Activated CD8-positive, alpha-beta memory T cell treated with anti-CD3 and anti-CD28 coated beads, Interleukin-2, amount 50 U/mL, for 1 hour (primary cell): ENCODE data around the gene CFP.
A peak's percentile ranks its signal among the peaks of the same experiment; 100 is the strongest.
"Not testable (repeated sequence)": the region's sequence is repeated elsewhere in the genome, so short reads cannot be mapped to it uniquely, and the experiment has no call there.

Source experiments
- DNase-seq: peaks from one replicate; pipeline ENCODE4 v3.0.0-alpha.2; 2020; ENCODE audit errors: extremely low read depth

CFP gene

DNA sequence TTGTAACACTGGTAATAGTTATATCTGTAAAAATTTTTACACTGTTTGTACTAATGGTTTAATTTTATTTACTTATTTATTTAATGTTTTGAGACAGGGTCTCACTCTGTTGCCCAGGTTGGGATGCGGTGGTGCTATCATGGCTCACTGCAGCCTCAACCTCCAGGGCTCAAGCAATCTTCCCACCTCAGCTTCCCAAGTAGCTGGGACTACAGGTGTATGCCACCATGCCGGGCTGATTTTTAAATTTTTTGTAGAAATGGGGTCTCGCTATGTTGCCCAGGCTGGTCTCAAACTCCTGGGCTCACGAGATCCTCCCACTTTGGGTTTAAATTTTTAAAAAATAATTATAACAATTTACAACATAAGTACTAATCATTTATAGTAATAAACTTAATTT, 26.6 kb downstream of the CFP start:
- DNase-seq: not testable (repeated sequence)

DNA sequence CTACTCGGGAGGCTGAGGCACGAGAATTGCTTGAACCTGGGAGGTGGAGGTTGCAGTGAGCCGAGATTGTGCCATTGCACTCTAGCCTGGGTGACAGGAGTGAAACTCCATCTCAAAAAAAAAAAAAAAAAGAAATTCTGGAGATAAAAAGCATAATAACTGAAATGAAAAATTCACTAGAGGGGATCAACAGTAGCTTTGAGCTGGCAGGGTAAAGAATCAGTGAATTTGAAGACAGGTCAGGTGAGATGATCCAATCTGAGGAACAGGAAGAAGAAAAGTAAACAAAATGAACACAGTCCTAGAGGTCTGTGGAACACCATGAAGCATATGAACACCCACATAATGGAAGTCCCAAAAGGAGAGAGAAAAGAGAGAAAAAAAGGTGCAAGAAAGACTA, 32.5 kb downstream of the CFP start:
- DNase-seq: no peak

DNA sequence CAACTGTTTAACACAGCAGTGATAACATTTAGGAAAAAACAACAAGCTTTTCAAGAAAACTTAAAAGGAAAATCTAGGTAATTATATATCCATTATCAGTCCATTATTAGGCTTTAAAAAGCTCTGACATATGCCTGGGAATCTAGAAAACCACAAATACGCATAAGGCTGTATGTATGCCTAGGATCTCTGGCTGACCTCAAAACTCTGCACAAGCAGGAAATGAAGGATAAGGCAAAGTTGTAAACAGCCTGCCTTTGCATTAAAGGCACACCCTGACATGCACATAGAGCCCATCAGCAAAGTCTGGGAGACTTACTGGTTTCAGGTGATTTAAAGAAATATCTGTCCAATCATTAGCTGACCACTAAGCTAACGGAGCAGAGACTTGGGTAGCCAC, 33.5 kb downstream of the CFP start:
- DNase-seq: no peak

DNA sequence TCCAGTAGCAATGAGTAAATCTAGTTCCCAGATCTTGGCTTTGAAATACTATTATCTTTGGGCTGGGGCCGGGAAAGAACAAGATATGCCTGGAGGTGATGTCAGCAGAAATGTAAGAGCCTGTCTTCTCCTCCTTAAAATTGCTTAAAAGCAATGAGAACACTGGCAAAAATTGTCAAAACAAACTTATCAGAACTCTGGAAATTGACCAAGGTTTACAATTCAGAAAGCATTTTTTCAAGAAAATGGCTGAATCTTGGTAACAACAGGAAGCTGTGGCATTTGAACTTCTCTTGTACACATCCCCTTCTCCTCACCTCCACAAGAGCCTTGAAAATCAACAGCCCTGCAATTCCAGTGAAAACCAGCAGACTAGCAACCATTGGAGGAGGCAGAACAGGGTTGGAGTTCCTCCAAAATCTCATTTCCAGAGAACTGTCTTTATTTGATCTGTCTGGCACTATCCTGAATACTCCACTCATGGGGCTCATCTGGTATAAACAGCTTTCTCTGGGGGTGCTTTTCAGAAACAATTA, 33.9 kb downstream of the CFP start:
- DNase-seq: no peak

DNA sequence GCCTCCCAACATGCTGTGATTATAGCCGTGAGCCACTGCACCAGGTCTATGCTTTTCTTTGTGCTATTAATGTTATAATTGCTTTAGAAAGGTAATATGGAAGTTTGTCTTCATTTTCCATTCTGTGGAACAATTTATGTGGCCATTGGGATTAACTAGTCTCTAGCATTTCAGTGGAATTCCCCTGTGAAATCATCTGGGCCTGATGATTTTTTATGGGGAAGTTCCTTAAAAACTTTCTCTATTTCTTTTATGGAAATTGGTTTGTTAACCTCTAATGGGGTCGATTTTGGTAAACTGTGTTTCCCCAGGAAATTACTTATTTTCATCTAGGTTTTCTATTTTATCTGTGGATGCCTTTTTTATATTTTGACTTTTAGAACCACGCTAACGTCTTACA, 36.2 kb downstream of the CFP start:
- no peak for DNase-seq

DNA sequence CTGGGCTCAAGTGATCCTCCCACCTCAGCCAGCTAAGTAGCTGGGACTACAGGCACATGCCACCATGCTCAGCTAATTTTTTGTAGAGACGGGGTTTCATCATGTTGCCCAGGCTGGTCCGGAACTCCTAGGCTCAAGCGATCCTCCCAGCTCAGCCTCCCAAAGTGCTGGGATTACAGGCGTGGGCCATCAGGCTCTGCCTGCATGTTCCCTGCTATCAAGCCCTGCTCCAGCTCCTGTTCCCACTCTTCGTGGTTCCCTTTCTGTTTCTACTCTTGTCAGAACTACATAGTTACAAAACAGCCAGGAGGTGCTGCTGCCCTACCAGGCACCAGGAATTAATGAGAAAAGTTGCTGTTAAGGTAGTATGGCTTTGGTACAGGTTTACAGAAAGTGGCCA, 38.7 kb downstream of the CFP start:
- DNase-seq: no peak

DNA sequence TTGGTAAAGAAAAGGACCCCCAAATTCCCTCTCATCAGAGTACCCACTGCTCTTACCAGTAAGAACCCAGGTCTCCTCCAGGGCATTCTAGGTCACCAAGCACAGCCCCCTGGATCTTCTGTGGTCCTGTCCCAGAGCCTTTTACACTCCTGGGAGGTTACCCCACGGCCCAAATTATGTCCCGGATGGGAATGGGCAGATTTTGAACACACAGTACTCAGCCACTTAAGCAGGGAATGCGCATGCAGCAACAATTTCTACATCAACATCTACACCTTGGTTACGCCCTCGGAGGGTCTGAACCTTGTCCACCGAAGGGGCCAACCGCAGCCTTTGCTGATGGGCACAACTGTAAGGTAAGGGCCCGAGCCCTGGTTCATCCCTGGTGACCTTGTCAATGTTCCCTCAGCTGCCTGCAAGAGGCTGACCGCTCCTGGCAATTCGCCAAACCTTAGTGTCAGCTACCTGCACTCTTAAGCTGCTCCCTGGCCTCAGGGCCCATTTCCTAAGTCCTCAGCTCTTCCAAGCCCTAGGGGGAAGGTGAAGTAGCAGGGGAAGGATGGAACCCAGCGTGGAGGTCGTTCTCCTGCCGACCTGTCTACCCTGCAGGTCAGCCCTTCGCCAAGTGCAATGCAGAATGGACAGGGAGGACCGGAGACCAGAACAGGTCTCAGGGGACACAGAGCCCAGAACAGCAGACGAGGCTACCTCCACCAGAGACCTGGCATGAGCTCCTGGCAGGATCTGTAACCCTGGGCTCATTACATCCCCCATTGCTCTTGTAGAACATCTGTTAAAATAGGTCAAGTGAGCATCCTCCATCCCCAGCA, 41.6 kb downstream of the CFP start:
- no peak for DNase-seq

DNA sequence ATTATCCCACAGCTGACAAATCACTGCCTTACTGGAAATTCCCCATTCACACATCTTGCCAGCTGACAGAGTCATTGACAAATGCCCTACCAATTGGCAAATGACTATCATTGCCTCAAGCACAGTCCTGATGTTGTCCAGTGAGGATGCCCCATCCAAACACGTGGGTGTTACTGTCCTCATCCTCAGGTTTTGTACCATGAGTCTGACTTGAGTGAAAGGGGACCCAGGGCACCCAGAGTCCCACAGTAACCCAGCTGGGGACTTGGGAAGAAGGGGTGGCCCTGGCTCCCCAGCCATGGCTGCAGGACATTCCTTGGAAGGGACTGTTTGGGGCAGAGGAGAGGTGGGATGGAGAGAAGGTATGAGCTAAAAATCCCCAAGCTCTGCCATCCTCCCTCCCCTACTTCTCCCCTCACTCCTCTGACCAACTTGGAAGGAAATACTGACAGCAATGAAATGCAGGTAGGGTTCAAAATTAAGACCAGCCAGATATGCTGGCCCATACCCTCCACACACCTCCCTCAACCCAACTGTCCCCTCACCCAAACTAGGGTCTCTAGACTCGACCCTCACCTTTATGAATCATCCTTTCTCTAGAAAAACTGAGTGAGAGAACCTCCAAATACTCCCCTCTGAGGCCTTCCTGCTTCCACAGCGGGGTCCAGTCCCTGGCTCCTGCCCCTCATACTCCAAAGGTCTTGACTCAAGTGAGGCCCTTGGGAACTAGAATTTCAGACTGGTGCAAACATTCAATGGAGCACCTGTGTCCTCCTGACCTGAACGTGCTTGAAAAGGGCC, 42.4 kb downstream of the CFP start:
- DNase-seq: no peak

DNA sequence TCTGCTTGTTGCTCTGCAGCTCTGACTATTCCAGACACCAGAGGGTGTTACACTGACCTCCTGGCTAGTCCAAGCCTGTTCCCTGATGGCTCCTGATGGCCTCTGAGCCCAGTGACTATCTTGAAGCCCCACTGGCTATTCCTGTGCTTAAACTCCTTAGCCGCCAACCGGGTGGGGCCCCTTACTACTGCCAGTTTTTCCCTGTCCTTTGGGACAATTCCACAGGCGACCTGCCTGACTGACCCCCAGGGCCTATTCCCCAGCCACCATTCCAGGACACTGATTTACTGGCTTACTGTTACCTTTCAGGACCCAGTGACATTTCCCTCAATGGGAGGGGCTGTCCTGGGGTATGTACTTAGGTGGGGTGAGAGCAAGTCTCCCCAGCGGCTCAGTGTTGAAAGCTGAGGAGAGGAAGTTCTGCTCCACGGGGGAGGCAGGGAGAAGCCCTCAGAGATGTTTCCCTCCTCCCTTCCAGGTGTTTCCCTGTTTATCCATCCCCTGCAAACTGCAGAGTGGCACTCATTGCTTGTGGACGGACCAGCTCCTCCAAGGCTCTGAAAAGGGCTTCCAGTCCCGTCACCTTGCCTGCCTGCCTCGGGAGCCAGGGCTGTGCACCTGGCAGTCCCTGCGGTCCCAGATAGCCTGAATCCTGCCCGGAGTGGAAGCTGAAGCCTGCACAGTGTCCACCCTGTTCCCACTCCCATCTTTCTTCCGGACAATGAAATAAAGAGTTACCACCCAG, 43.5 kb downstream of the CFP start:
- no peak for DNase-seq

DNA sequence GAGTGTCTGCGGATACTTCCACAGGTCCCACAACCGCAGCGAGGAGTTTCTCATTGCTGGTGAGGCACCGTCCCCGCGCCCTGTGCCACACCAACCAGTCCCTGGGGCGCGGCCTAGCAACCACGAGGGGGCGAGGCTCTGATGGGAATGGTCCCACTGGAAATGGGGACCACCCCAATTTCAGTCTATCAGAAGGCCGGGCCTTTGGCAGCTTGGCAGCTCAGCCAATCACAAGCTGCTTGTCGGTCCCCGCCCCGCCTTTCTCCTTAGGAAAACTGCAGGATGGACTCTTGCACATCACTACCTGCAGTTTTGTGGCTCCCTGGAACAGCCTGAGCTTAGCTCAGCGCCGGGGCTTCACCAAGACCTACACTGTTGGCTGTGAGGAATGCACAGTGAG, 44.5 kb downstream of the CFP start:
- DNase-seq: no peak

DNA sequence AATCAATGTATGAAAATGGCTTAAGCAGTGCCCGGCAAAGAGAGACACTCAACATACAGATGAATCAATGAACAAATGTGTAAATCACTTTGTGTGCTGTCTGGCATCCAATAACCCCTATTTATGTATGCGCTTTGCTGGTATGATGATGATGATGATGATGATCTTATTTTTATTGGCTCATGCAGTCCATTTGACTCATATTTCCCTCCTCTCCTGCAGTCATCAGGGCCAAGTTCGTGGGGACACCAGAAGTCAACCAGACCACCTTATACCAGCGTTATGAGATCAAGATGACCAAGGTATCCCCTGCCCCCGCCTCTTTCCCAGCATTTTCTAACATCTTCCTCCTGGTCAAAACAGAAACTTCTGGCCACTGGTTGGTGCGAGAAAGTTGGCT, 45.0 kb downstream of the CFP start:
- no peak for DNase-seq

DNA sequence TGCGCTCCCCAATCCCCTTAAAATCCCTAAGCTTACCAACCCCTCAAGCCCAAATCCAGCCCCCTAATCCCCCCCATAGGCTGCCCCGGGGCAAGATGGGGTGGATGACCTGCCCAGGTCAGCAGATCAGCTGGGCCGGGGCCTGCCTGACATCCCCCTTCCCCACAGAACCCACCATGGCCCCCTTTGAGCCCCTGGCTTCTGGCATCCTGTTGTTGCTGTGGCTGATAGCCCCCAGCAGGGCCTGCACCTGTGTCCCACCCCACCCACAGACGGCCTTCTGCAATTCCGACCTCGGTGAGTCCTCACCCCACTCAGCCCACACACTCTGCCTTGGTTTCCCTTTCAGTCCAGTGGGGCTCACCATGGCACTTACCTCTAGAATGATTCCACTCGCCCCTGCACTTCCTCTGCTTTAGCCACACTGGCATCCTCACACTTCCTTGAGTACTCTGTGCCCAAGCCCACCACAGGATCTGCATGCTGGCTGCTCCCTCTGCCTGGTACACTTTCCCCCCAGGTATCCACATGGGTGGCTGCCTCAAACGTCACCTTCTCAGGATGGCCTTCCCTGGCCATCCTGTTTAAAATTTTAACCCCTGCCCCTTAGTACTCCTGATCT, 46.4 kb downstream of the CFP start:
- no peak for DNase-seq

DNA sequence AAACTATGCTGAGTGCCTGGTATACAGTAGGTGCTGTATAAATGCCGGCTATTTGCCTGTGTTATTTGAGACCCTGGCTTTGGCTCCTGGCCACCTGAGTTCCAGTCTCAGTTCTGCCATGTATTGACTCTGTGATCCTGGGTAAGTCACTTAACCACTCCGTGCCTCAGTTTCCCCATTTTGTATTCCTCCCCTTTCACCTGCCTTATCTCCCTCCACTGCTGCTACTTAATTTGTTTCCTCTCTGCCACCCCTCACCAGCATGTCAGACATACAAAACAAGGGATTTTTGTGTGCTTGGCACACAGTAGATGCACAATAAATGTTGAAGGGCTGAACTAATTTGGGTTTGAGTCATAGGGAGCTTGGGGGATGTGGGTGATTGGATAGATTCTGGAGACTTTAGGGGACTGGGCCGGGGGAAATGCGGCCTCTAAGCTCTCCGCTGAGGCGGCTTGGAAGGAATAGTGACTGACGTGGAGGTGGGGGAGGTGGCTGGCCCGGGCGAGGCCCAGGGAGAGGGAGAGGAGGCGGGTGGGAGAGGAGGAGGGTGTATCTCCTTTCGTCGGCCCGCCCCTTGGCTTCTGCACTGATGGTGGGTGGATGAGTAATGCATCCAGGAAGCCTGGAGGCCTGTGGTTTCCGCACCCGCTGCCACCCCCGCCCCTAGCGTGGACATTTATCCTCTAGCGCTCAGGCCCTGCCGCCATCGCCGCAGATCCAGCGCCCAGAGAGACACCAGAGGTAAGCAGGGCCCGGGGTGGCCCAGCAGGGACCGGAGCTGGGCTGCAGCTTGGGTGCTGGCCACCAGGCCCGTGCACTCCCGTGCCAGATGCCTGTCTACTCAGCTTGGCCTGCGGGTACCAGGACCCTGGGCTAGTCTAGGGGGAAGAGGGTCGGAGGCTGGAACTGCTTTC, 47.7 kb downstream of the CFP start, which contains the start of gene TIMP1:
TSS of gene TIMP1 (plus strand) at position 706 of the 917 bp plus-strand sequence. CDS start 980 bp downstream, outside the sequence.
- DNase-seq: peak; percentile 54

DNA sequence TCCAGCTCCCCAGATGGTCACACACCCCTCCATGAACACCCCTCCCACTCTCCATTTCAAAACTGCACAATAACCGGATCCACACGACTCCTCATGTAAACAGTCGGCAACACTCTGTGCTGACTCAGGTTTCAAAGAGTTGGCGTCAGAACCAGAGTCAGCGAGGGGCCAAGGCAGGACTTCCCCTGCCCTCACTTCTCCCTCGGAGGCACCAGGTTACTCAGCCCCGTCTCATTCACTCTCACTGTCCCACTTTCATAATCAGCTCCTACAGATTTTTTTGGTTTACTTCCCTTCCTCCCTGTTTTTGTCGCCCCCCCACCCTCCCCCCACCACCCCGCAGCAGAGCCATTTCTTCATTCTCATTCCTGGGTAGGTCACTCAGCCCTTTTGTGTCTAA, 50.2 kb downstream of the CFP start:
- DNase-seq: no peak

DNA sequence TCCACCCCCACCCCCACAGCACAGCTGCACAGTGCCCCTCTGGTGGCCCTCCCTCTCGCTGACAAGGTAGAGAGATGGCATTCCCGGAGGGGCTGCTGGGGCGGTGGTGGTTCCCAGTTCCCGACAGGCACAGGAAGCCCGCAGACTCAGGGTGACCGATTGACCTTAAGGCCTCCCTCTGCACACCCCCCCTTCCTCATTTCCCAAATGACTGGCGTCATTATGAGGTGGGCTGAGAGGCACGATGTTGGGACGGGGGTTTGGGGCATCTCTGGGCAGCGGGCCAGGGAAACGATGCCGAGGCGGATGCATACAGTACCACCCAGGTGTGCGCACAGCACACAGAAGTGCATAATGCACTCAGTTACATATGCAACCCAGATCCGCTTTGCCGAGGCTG, 51.0 kb downstream of the CFP start:
- no peak for DNase-seq

DNA sequence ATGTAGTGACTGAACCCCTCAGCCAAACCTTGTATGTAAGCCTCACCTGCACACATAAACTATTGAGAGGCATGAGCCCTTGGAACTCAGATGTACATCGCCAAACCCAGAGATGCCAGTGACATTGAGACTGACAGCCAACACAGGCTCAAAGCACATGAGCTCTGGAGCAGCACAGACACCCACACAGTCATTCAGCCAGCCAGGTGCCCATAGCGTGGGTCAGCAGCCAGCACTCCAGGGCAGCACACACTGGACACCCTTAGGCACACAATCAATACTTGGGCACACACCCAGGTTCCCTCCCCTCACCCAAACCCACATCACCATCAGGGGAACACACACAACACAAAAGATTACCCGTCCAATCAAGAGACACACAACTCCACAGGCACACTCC, 51.8 kb downstream of the CFP start:
- no peak for DNase-seq

DNA sequence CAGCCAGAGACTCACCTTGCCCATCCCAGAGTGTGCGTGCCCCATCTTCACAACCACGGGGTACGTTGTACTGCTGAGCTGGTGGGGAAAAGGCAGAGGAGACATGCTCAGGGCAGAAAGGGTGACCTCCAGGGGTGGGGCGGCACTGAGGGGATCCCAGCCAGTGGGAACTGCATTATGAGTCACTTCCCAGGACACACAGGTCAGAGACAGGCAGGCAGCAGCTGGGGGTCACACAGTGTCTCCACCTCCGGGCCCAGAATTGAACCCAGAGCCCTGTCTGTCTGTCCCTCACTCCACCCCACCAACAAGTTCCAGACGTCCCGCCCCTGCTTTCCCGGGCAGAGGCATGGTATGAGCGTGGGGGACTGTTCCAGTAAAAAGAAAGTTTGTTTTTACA, 52.3 kb downstream of the CFP start:
- no peak for DNase-seq

DNA sequence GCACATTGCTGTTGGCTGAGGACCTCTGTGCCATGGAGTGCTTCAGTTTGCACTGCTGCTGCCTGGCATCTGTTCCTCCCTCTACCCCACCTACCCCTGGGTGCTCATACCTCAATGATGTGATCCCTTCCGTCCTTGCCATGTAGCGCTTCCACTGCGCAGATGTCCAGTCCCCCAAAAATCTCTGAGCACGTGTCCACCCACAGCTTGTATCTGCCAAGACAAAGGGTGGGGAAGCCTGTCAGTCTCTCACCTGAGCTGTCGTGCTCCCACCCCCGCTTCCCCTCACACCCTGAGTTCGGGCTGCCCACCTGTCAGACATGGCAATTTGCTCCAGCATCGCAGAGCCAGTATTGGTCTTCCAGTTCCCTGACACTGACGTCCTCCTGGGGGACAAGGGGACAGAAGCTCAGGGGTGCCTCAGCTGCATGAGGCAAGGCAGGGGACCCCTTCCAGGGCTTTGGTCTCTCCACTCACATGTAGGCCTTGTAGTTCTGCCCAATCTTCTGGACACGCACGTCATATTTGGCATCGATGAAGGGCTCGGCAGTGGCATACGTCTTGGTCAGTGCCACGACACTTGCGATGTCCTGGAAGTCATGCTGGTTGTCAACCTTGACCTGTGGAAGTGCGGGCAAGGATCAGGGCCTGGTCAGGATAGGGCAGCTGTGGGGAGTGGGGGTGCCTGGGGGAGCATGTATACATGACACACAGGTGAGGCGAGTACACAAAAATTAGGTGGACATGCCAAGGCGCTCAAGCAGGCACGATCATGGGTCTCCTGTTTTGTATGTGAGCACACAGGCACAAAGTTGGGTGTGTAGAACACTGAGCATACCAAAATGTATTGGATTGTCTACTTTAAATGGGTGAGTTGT, 53.5 kb downstream of the CFP start:
- DNase-seq: no peak

DNA sequence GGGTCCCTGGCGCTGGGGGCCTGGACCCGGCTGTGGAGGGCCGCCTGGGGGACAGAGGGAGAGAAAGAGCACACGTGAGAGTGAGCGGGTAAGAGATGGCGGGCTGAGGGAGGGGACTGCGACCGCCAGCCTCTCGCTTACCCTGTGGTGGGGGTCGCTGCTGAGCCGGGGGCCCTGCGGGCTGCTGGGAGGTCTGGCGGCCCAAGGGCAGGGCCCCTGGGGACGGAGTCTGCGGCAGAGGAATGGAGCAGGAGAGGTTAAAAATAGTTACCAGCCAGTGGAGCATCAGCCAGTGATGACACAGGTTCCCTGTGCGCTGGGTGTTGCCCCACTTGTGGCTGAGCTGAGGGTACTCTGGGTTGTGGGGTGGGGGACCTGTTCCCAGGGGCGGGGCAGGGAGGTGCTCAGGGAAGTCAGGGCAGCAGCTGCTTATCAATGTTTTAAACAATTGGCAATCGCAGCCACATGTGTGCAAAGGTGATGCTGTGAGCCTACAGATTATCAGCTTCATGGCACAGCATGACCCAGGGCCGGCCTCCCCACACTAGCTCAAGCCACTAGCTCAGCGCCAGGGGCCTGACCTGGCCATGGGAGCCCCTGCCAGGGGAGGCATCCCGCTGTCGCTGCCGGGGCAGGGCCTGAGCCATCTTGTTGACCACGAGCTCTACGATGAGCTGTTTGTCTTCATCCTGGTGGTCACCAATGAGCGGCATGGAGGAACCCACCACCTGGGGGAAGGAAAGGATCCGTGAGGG, 55.0 kb downstream of the CFP start:
- DNase-seq: no peak
